Activated CD8-positive, alpha-beta memory T cell treated with anti-CD3 and anti-CD28 coated beads for 36 hours (primary cell): Measurements from ENCODE around the gene TMEM179. TPM values are rescaled to one million over a fixed set of nuclear protein-coding genes. Genes with fewer than 3 reads are reported as not detected.

Source experiments
- CTCF ChIA-PET: fragments of 350-600 bp; sonication (Branson Sonifier 250); formaldehyde crosslinking; loops from one replicate; lab custom pipeline; 2021; ENCODE audit warnings: antibody characterized with exemption; lab: Charles Lee
- POLR2A ChIA-PET: fragments of 350-600 bp; sonication (Branson Sonifier 250); formaldehyde crosslinking; loops from one replicate; lab custom pipeline; 2021; ENCODE audit warnings: antibody characterized with exemption; lab: Charles Lee
- total RNA-seq, 2 experiments: library from RNA; stranded (reverse); gene quantifications; one replicate each; pipeline ENCODE4 v1.2.3, GENCODE V29; 2021

The TMEM179 gene
- total RNA-seq, 2 experiments from 2014 or later, result not detected

DNA sequence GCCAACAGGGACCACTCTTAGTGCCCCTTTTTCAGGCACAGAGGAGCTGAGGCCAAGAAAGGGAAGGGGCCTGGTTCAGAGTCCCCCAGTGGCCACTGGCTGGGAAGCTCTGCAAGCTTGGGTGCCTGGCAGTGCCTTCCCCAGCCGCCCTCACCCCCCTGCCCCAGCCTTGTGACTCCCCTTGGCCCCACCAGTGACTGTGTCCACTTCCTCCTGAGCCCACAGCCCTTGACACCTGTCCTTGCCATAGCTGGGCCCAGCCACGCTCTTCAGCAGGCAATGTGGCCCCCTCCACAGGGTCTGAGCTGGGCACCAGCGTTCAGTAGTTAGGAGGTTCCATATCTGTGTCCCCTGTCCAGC lies 44.0 kb downstream of the TMEM179 start:
- POLR2A ChIA-PET, result no interaction called here
- CTCF ChIA-PET, result no interaction called here

DNA sequence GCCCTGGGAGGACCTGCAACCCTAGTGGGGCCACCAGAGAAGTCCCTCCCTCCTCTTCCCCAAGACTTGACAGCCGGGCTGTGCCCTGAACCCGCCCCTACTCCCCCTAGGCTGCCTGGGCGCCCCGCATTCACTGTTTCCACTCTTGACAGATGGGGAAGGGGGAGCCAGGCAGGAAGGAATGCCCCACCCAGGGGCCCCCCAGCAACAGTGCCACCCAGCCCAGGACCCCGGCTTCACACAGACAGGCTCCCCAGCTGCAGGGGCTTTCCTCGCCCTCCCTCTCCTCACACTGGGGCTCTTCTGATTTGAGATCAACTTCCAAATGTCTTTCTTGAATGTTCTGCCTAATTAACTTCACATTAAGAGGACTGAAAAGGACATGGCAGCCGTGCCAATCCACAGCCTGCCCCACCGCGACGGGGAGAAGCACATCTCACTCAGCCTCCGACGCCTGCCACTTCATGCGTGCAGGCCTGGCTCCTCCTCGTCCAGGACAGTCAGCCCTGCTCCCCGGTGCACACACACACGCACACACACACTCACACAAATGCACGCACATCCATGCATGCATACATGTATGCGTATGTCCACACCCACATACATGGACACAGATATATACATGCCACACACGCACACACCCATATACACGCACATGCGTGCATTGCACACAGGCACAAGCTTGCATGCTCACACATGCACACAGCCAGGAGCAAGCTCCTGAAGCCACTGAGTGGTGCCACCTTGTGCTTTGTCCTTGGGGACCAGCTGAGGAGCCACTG lies 44.6 kb downstream of the TMEM179 start:
- CTCF ChIA-PET, result no interaction called here
- POLR2A ChIA-PET, result no interaction called here

DNA sequence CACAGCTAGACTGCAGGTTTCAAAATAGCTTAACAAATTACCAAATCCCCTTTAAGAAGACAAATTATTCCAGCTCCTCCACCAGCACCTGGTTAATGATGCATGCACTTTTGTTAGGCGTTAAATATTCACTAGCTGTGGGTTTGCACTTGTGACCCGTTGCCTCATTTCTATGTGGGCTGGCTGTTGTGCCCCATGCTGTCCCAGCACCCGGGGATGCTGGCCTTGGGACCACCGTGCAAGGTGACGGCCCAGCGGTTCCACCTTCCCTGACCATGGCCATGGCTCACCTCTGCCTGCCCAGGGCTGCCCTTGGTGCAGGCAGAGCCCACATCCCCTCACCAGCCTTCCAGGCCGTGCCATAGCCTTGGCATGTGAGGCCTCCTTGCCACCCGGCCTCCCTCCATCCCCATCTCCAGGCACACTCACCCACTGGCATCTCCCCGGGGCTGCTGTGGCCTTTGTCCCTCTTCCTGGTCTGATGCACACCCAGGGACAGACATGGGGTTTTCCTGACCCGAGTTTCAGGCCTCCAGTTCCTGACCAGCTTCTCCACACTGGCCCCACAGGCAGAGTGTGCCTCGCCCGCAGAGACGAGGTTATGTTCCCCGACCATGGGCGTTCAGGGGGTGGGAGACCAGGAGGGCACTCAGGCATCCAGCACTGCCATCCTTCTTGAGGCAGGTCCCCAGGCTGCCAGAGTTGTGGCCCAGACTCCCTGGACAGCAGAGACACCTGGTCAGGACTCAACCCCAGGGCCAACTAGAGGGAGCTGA lies 45.4 kb downstream of the TMEM179 start:
- POLR2A ChIA-PET, result no interaction called here

DNA sequence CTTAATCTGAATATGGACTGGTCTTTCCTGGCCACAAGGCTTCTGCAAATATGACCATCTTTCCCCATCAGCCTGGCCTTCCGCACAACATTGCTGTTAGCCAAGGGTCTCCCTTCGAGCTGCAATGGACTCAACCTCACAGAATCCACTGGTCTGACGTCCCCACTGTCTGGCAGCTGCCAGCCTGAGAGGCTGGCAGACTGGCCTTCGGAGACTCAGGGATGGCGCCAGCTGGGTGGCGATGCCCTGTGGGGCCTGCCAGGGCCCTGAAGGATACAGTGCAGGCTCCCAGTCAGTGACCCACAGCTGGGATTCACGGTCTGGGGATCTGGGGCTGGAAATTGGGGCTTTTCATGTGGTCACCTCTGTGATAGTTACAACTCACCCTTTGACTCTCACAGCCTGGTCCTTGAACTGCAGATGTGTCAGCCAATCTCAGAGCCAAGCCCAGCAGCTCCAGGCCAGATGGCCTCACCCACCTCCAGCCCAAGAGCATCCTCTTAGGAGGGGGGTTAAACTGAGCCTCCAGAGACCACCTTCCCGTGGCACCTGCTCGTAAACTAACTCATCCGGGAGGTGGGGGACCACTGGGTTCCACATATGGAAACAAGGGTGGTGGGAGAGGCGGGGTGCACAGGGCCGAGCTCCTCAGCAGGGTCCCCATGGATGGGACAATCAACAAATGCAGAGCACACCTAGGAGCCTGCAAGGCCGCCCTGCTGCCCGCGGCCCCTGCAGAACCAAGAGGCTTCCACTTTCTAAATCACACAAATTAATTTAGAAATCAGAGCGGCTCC lies 46.1 kb downstream of the TMEM179 start:
- ChIA-PET POLR2A (no interaction called here), CTCF (no interaction called here)

More for the DNA sequence above, 45.4 kb downstream of the TMEM179 start:
- CTCF ChIA-PET, result no interaction called here

DNA sequence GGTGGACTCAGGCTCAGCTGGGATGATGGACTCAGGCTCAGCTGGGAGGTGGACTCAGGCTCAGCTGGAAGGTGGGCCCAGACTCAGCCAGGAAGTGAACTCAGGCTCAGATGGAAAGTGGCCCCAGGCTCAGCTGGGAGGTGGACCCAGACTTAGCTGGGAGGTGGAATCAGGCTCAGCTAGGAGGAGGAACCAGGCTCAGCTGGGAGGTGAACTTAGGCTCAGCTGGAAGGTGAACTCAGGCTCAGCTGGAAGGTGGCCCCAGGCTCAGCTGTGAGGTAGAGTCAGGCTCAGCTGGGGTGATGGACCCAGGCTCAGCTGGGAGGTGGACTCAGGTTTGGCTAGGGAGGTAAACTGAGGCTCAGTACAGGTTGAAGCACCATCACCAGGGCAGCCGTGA lies 46.8 kb downstream of the TMEM179 start:
- POLR2A ChIA-PET, result no interaction called here
- CTCF ChIA-PET, result no interaction called here

DNA sequence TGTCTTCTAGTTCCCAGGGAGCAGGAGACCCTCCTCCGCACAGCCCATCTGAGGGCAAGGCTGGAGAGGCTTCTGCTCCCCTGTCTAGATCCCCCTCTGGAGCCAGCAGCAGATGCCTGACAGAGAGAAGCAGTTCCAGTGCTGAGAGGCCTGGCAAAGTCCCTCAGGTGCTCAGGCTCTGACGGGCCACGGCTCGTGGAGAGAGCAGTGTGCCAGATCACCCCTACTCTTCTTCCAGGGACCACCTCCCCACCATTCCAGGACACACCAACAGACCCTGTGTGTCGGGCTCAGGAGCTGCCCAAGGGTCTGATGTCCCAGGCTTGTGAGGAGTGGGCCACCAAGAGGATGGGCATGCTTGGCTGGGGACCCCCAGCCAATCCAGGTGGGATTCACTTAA lies 47.5 kb downstream of the TMEM179 start:
- ChIA-PET POLR2A (no interaction called here), CTCF (no interaction called here)

DNA sequence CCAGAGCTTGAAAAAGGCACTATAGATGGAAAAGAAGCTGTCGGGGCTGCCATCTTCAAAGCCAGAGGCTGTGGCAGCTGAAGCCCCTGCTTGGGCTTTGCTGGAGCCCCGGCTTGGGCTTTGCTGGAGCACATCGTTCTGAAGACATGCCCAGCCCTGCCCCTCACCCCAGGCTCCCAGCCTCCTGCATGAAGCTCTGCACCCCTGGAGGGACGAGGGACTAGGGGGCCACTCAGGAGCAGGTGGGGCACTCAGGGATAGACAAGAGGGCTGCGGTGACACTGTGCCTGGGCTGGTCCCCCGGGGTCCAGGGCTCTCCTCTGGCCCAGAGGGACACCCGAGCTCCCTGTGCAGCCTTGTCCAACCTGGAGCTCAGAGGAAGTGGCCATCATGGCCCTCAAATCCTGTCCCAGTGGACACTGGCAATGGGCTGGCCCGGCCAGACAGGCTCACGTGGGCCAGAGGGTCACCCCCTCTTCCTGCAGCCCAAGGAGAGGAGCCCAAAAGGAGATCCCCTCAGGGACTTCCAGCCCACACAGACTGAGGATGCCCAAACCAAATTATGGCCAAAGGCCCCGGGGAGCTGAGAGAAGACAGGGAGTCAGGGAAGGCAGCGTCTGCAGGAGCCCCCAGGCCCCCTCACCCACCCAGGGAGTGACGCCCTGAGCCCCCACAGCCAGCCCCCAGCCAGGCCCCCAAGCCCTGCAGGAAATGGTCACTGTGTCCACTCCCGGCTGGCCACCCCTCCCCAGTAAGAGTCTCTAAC lies 48.1 kb downstream of the TMEM179 start:
- CTCF ChIA-PET, result no interaction called here

DNA sequence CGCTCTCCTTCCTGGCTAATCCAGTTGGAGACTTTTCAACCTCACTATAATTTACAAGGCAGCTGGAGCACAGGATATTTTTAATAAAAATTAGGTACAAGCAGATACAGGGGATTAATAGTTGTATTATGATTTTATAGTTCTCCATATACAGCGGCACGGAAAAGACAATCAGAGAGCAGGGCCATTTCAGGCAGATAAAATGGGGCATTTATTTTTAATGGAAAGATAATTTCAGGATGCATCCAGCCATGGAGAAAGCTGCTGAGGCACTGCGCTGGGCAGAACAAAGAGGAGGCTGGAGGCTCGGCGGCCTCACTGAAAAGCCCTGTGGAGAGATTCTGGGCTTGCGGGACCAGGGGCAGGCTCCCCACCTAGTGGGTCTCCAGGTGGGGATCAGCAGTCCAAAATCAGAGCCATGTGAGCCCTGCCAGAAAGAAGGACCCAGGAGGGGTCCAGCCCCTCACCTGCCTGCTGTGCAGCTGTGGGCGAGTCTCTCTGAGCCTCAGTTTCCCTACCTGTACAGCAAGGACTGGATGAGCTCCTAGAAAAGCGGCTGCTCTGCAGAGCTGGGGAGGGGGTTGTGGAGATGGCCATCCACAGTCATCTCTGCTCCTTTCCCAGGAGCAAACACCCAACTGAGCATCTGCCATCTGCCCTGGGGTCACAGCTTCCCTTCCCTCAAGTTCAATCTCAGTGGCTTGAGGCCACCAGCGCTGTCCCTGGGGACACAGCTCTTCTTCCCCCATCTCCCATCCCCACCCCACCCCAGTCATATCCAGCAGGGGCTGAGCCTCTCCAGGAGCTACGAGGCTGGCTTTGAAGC lies 48.9 kb downstream of the TMEM179 start:
- ChIA-PET POLR2A (no interaction called here), CTCF (no interaction called here)

More for the DNA sequence above, 48.1 kb downstream of the TMEM179 start:
- POLR2A ChIA-PET, result no interaction called here

DNA sequence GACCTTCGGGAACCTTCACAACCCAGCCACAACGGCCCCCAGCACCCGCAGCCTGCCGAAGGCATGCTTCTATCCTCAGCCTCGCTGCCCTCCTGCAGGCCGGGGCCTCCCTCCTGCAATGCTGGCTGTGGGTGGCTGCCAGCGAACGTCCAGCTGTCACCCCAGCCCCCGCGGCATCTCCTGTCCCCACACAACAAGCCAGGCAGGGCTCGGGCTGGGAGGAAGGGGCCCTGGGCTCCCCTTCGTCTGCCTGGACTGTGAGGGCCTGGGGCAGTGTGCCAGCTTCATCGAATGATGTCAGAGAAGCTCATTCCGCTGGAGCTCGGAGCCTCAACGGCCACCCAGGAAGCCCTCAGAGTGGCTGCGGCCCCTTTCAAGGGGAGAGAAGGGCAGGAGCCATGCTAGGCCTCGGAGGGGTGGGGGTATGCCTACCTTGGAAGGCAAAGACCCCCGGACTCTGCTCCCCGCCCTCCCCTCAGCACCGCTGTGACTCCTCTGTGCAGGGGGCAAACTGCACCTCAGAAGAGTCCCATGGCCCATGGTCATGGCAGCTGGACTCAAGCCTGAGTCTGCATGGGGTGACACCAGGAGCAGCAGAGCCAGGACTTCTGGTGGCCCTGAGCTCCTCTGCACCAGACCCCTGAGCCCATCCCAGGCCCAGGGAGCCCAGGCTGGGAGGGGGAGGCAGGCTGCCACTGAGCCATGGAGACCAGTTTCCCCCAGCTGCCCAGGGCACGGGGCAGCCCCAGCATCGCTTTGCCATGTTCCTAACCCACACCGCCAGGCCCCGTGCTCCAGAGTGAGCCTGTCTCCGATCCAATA lies 49.8 kb downstream of the TMEM179 start:
- POLR2A ChIA-PET, result no interaction called here
- CTCF ChIA-PET, result no interaction called here

DNA sequence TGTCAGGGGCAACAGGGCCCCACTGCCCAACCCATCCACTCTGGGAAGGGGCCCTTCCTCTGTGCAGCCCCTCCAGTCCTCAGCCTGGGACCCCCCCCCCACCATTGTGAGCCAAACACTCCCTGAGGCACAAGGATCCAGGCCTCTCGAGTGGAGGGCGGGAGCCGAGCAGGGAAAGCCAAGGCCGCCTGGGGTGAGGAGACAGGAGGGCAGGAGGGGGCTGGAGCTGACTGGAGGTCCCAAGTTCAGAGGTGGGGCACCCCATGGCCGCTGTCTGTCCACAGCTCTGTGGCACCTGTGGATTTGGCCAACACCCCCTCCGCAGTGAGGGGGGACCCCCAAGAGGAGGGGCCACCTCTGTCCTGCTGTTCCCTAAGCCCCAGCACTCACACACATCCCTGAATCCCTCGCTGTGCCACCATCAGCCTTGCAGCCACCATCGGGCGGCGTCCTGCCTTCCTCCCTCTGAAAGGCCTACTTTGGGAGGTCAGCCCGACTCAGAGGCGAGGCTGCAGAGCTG lies 50.4 kb downstream of the TMEM179 start:
- ChIA-PET POLR2A (no interaction called here), CTCF (no interaction called here)

DNA sequence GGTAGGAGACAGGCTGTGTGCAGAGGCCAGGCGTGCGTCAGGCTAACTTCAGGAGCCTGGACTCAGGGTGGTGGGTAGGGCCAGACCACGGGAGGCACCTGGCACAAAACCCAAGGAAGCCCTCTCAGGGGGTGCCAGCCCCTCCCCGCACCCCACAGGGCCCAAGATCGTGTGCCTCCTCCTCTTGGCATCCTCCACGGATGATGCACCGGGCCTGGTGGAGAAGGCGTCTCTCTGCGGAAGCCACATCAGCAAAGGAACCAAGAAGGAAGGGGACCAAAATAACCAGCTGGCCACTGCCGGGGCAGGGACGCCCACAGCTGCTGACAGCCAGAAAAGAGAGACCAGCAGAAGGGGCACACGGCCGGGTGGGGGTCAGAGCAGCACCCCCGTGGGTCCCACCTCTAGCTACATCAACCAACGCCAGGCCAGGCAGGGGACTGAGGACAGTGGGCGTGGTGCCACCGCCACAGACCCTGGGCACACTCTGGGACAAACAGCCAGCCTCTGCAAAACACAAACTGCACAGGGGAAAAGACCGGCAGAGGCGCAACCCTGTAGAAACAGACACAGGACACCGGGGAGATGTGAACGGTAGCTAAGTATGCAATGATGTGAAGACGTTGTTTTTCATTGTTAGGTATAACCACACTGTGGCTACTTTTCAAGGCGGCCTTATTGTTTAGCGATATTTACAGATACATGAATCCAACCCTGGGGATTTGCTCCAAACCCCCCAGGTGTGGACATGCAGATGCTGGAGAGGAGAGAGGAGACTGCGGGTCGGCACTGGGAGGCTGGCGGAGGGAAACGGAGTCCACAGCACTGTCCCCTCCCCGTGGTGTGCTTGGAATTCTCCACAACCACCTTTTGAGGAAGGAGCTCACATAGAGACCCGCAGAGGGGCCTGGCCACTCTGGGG lies 51.1 kb downstream of the TMEM179 start:
- CTCF ChIA-PET, result no interaction called here
- POLR2A ChIA-PET, result no interaction called here

DNA sequence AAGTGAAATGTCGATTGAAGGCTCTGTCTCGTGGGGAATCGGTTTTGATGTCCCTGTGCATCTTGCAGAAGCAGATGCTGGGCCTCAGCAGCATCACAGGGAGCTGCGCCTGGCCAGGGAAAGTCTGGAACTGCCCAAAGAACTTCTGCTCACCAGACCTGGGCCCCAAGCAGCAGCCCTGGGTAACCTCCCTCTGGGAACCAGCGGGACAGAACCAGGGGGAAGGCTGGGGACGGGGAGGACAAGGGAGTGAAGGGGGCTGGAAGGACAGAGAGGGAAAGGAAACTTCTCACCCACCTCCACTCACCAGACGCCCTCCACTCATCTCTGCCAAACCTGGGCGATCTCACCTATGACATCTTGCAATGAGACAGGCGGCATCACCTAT lies 51.8 kb downstream of the TMEM179 start:
- ChIA-PET CTCF (no interaction called here), POLR2A (no interaction called here)

DNA sequence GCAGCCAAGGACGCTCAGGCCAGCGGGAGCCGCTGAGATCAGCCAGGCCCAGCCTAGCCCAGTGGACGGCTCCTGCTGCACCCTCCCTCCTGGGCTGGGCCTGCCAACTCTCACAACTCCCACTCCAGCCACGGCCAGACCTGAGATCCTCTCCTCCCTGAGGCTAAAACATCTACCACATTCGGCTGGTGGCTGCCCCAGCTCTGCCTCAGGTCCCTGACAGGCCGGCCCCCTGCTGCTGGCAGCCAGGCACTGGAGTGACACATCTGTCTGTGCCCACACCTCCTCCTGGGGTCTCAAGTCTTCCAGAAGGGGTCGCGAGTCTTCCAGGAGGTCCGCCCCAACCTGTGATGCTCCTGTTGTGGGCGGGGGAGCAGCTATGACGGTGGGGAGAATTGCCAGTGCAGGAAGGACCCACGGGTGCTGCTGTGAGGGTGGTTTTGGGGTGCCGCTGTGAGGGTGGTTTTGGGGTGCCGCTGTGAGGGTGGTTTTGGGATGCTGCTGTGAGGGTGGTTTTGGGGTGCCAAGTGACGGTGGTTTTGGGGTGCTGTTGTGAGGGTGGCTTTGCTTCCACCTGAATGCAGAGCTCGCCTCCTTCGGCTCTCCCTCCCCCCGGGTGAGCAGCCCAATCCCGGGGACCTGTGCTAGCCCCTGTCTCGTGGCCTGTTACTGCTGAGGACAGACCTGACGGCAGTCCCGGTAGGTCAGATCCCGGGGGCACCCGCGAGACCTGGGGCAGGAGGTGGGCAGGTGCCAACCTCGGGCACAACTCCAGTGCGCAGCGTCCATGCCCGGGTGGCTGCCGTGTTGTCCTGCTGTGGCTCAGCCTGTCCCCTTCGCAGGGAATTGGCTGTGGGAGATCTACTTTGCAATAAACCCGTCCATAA lies 52.5 kb downstream of the TMEM179 start:
- ChIA-PET POLR2A (no interaction called here), CTCF (no interaction called here)

DNA sequence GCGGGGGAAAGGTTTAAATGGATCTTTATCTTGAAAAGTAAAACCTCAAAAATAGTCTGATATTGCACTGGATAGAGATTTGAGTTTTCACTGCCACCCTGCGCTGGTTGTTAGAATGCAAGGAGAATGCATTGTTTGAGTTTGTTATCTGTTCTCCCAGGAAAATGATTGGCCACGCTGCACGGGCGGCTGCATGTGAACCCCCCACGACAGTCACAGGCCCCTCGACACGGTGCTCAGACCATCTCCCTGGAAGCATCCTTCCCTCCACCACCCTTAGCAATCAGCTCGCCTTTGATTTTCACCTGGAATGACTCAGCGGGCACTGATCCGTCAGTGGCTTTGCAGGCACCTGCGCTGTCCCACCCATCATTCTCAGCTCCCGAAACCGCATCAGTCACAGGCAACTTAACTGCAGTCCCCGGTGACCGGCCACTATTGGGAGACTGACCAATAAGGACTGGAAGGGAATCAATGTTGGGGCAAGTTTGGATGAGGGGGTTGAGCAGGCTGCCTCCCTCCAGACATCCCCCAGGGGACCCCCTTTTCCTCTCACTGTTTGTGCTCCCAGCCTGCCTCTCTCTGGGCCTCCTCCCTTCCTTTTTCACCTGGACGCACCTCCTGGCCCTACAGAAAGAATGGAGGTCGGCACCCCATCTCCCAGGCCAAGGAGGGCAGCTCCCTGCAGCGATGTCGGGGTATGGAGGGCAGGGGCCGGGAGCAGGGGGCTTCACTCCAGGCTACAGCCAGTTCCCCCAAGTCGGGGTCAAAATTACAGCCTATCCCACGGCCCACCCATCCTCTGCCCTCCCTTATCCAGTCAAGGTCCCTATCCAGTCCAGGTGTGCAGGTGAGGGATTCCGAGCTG lies 53.5 kb downstream of the TMEM179 start:
- CTCF ChIA-PET, result no interaction called here
- POLR2A ChIA-PET, result no interaction called here

DNA sequence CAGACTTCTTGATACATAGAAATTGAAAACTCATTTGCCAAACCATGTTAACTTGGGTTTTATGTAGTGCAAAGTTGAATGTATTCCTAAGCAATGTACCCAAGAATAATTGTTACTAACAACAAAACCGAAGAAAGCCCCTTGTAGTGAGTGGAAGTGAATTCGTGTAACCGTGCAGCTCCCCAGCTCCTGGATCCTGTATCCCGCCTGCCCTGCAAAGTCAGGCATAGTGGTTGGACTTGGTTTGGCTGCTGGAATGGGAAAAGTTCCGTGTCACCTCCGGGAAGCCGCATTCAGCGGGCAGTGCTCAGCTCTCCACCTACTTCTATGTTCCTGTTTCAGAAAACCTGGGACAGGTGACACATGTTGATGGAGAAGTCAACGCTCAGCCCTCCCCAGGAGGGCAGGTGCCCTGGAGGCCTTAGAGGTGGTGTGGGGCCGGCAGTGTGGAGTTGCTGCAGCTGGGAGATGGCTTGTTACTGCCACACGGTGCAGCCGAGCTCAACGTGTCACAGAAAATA lies 54.2 kb downstream of the TMEM179 start:
- POLR2A ChIA-PET, result no interaction called here
- CTCF ChIA-PET, result no interaction called here
